Gastroesophageal sphincter (tissue), 4 donors: ENCODE measurements around the gene PHACTR1. TPM values are rescaled to one million over a fixed set of nuclear protein-coding genes. Genes with fewer than 3 reads are reported as not detected.

Experiments used
- ATAC-seq: fragments of 150-250 bp; one replicate; pipeline ENCODE4 v1.9.1; 2016; ENCODE audit warnings: mild to moderate bottlenecking, moderate library complexity
- H3K27ac ChIP-seq, 4 donors: fragments of 200-600 bp; sonication (generic) in 3 of 4; 1 replicate in 3 of 4; 2 replicates in 1 of 4; pipeline ENCODE4 v1.5.1; 2016 to 2019
- H3K27me3 ChIP-seq: fragments of 200-600 bp; sonication (generic); one replicate; pipeline ENCODE4 v1.5.1; 2019
- H3K36me3 ChIP-seq, 2 donors: fragments of 200-600 bp; sonication (generic); one replicate each; pipeline ENCODE4 v1.5.1; 2019; ENCODE audit warnings: control low read depth in 1 of 2
- H3K4me1 ChIP-seq, 3 donors: fragments of 200-600 bp; sonication (generic); 1 replicate in 2 of 3; 2 replicates in 1 of 3; pipeline ENCODE4 v1.5.1; 2016 to 2019; ENCODE audit warnings: control low read depth in 2 of 3
- H3K4me3 ChIP-seq, 2 donors: fragments of 200-600 bp; sonication (generic); one replicate each; pipeline ENCODE4 v1.5.1; 2019; ENCODE audit warnings: mild to moderate bottlenecking in 1 of 2, moderate library complexity in 1 of 2
- H3K9me3 ChIP-seq, 3 donors: fragments of 200-600 bp; sonication (generic); one replicate each; pipeline ENCODE4 v1.5.1; 2017 to 2019; ENCODE audit warnings: control low read depth in 2 of 3
- EP300 ChIP-seq: sonication (generic); formaldehyde crosslinking; IDR thresholded peaks from one replicate; pipeline ENCODE4 v1.6.1; 2017; ENCODE audit warnings: antibody characterized with exemption, mild to moderate bottlenecking
- POLR2A ChIP-seq, 2 donors: fragments of 450-650 bp; IDR thresholded peaks; one replicate each; pipeline ENCODE4 v1.6.1; 2017; ENCODE audit warnings: antibody characterized with exemption in 2 of 2, mild to moderate bottlenecking in 2 of 2, moderate library complexity in 1 of 2
- POLR2AphosphoS5 ChIP-seq: sonication (generic); formaldehyde crosslinking; IDR thresholded peaks from one replicate; pipeline ENCODE4 v1.6.1; 2017; ENCODE audit warnings: antibody characterized with exemption
- WGBS, 2 donors: methylation state at CpG; one replicate each; pipeline ENCODE4 v1.1.5; 2018; ENCODE audit warnings: low coverage in 1 of 2; 5-methylcytosine and 5-hydroxymethylcytosine counted together
- total RNA-seq, 4 donors: library from RNA; depleted of rRNA; stranded (reverse); fragments of >200 nt; gene quantifications; one replicate each; pipeline ENCODE4 v1.1.0, GENCODE V29; 2016
- TF ChIP-seq, protein P1 (sequence below), 4 experiments: fragments of 200-600 bp in 2 of 4; fragments of 450-650 bp in 2 of 4; sonication (generic) in 1 of 4; IDR thresholded peaks; one replicate each; pipeline ENCODE4 v1.5.1; 2017 to 2019; ENCODE audit warnings: antibody characterized with exemption in 4 of 4, mild to moderate bottlenecking in 2 of 4, moderate library complexity in 2 of 4

PHACTR1 gene
- total RNA-seq, 4 donors from 2014 or later = 0.20 to 27.3 (median 2.2) TPM

GRCh38 chr6:12851123-12851695 lies 134.6 kb downstream of the PHACTR1 start:
- 63 to 83% methylated on average over 5 to 6 of the region's 6 CpGs for WGBS, 2 donors
- no peaks in the 10 kb centered on the region for H3K4me1 ChIP-seq
- no peaks in the 10 kb centered on the region for H3K9me3 ChIP-seq
- TF ChIP-seq POLR2A (IDR thresholded peaks at IDR 0.05) (no peak), EP300 (no peak), POLR2AphosphoS5 (no peak)
- TF ChIP-seq, protein P1, sequence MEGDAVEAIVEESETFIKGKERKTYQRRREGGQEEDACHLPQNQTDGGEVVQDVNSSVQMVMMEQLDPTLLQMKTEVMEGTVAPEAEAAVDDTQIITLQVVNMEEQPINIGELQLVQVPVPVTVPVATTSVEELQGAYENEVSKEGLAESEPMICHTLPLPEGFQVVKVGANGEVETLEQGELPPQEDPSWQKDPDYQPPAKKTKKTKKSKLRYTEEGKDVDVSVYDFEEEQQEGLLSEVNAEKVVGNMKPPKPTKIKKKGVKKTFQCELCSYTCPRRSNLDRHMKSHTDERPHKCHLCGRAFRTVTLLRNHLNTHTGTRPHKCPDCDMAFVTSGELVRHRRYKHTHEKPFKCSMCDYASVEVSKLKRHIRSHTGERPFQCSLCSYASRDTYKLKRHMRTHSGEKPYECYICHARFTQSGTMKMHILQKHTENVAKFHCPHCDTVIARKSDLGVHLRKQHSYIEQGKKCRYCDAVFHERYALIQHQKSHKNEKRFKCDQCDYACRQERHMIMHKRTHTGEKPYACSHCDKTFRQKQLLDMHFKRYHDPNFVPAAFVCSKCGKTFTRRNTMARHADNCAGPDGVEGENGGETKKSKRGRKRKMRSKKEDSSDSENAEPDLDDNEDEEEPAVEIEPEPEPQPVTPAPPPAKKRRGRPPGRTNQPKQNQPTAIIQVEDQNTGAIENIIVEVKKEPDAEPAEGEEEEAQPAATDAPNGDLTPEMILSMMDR (IDR thresholded peaks at IDR 0.05) = no peak
- no peak overlapping the region for H3K27ac ChIP-seq
- H3K27me3 ChIP-seq = peaks cover 9% of the 10 kb centered on the region
- H3K36me3 ChIP-seq = no peaks in the 10 kb centered on the region
- no peak for ATAC-seq
- H3K4me3 ChIP-seq = no peak overlapping the region

- Histone ChIP-seq H3K27me3 (peaks cover 8% of the 10 kb centered on the region), H3K36me3 (no peaks in the 10 kb centered on the region), H3K4me3 (no peak overlapping the region), H3K27ac (no peak overlapping the region), H3K9me3 (no peaks in the 10 kb centered on the region), H3K4me1 (no peaks in the 10 kb centered on the region)
- TF ChIP-seq POLR2AphosphoS5 = no peak
- TF ChIP-seq EP300 = no peak
- no peak for TF ChIP-seq POLR2A (IDR thresholded peaks at IDR 0.05)
- TF ChIP-seq, protein P1 (IDR thresholded peaks at IDR 0.05) = no peak
- ATAC-seq = no peak
- whole genome bisulfite sequencing, 2 donors = 22 to 44% methylated on average over 1 to 2 of the region's 2 CpGs
Measured at GRCh38 chr6:12861603-12862002, 145.0 kb downstream of the PHACTR1 start.

DNA sequence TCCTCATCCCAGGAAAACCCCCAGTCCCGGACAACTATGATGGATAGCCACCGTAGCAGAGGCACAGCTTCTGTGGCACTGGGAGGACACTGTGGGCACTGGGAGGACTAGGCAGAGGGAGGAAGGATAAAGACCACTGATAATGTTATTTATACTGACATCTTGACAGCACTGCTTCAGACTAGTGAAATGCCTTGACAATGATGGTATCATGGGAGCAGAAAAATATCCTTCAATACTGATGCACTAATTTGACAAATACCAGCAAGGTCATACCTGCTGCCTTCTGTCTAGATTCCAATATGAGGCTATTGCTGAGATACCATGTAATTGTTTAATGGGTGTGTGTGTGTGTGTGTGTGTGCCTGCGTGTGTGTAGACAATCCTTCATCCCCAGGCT lies 148.6 kb downstream of the PHACTR1 start:
- Histone ChIP-seq H3K9me3 (no peaks in the 10 kb centered on the region), H3K4me1 (no peaks in the 10 kb centered on the region), H3K36me3 (no peaks in the 10 kb centered on the region), H3K27me3 (peaks cover 25% of the 10 kb centered on the region), H3K27ac (no peak overlapping the region), H3K4me3 (no peak overlapping the region)
- TF ChIP-seq POLR2A (IDR thresholded peaks at IDR 0.05) (no peak), POLR2AphosphoS5 (no peak), EP300 (no peak)
- TF ChIP-seq, protein P1 (IDR thresholded peaks at IDR 0.05) = no peak
- ATAC-seq = no peak
- WGBS, 2 donors = 50 to 51% methylated on average over 2 of the region's 3 CpGs

- Histone ChIP-seq H3K4me3 (no peak overlapping the region), H3K27me3 (peaks cover 25% of the 10 kb centered on the region), H3K9me3 (no peaks in the 10 kb centered on the region), H3K4me1 (no peaks in the 10 kb centered on the region), H3K36me3 (no peaks in the 10 kb centered on the region), H3K27ac (no peak overlapping the region)
- TF ChIP-seq, protein P1 (IDR thresholded peaks at IDR 0.05) = no peak
- TF ChIP-seq EP300 (no peak), POLR2A (IDR thresholded peaks at IDR 0.05) (no peak), POLR2AphosphoS5 (no peak)
- WGBS, 2 donors = 49 to 63% methylated on average over 4 of the region's 4 CpGs
- ATAC-seq = no peak
Measured at GRCh38 chr6:12865671-12866181, 149.2 kb downstream of the PHACTR1 start.

GRCh38 chr6:12866422-12867029 lies 150.0 kb downstream of the PHACTR1 start:
- no peak for ATAC-seq
- H3K4me3 ChIP-seq = no peak overlapping the region
- H3K36me3 ChIP-seq = no peaks in the 10 kb centered on the region
- no peaks in the 10 kb centered on the region for H3K4me1 ChIP-seq
- WGBS, 2 donors = 55 to 74% methylated on average over 5 to 6 of the region's 6 CpGs
- peaks cover 28% of the 10 kb centered on the region for H3K27me3 ChIP-seq
- H3K9me3 ChIP-seq = no peaks in the 10 kb centered on the region
- TF ChIP-seq, protein P1 (IDR thresholded peaks at IDR 0.05) = no peak
- no peak for TF ChIP-seq POLR2AphosphoS5
- TF ChIP-seq POLR2A (IDR thresholded peaks at IDR 0.05) = no peak
- TF ChIP-seq EP300 = no peak
- no peak overlapping the region for H3K27ac ChIP-seq
